Type B pancreatic cell (in vitro differentiated cells): ENCODE results near the gene KTN1. TPM values are rescaled to one million over a fixed set of nuclear protein-coding genes. Genes with fewer than 3 reads are reported as not detected.

Source experiments
- DNase-seq: peaks from one replicate; pipeline ENCODE4 v3.0.0; 2021; ENCODE audit warnings: mixed read lengths; ENCODE audit not compliant: unreplicated experiment; ENCODE audit errors: extremely low spot score
- H3K27ac Mint-ChIP-seq: 2 replicates; pipeline ENCODE4 v1.8.0; 2021; ENCODE audit warnings: mild to moderate bottlenecking, mixed read lengths
- H3K27me3 Mint-ChIP-seq: 2 replicates; pipeline ENCODE4 v1.8.0; 2021; ENCODE audit warnings: mixed read lengths
- H3K36me3 Mint-ChIP-seq: 2 replicates; pipeline ENCODE4 v1.8.0; 2021; ENCODE audit warnings: mixed read lengths
- H3K4me1 Mint-ChIP-seq: one replicate; pipeline ENCODE4 v1.8.0; 2021; ENCODE audit warnings: mixed read lengths; ENCODE audit not compliant: unreplicated experiment
- H3K4me3 Mint-ChIP-seq: 2 replicates; pipeline ENCODE4 v1.8.0; 2021; ENCODE audit warnings: mild to moderate bottlenecking, mixed read lengths
- H3K9me3 Mint-ChIP-seq: 2 replicates; pipeline ENCODE4 v1.8.0; 2021; ENCODE audit warnings: mixed read lengths
- total RNA-seq: library from RNA; stranded (reverse); gene quantifications from 2 replicates; pipeline ENCODE4 v1.2.1, GENCODE V29; 2021; ENCODE audit warnings: low replicate concordance
- TF ChIP-seq, protein P1 (sequence below): fragments of 200-600 bp; sonication (generic); conservative IDR thresholded peaks from 2 replicates; pipeline ENCODE4 v1.5.0; 2021; ENCODE audit warnings: antibody characterized with exemption, mild to moderate bottlenecking

KTN1 gene
- total RNA-seq, 1 donor from 2014 or later, result 105 TPM

DNA sequence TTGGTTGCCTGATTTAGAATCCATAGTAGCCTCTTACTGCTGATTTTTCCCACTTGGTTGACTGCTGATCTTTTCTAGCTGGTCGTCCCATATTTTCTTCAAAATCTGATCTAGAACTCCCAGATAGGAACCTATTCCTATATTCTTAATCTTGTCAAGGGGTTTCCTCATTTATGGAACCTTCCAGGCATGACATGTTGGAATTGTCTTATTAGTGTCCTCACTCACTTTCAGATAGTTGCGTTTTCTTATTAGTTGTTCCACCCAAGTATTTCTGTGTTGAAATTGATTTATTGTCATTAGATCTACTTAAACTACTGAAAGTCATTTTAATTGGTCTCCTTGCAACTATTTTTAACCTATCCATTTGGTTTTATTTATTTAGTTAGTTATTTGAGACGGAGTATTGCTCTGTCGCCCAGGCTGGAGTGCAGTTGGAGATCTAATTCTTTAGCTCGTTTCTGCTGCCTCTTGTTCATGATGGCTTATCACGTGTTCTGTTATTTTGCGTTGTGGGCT lies 25.0 kb downstream of the KTN1 start:
- Mint-ChIP-seq H3K4me3 (no peak overlapping the region), H3K4me1 (peaks cover 9% of the 10 kb centered on the region), H3K9me3 (no peaks in the 10 kb centered on the region), H3K36me3 (peaks cover 7% of the 10 kb centered on the region), H3K27me3 (no peaks in the 10 kb centered on the region), H3K27ac (no peak overlapping the region)
- TF ChIP-seq, protein P1, sequence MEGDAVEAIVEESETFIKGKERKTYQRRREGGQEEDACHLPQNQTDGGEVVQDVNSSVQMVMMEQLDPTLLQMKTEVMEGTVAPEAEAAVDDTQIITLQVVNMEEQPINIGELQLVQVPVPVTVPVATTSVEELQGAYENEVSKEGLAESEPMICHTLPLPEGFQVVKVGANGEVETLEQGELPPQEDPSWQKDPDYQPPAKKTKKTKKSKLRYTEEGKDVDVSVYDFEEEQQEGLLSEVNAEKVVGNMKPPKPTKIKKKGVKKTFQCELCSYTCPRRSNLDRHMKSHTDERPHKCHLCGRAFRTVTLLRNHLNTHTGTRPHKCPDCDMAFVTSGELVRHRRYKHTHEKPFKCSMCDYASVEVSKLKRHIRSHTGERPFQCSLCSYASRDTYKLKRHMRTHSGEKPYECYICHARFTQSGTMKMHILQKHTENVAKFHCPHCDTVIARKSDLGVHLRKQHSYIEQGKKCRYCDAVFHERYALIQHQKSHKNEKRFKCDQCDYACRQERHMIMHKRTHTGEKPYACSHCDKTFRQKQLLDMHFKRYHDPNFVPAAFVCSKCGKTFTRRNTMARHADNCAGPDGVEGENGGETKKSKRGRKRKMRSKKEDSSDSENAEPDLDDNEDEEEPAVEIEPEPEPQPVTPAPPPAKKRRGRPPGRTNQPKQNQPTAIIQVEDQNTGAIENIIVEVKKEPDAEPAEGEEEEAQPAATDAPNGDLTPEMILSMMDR, result no peak
- no peak for DNase-seq

DNA sequence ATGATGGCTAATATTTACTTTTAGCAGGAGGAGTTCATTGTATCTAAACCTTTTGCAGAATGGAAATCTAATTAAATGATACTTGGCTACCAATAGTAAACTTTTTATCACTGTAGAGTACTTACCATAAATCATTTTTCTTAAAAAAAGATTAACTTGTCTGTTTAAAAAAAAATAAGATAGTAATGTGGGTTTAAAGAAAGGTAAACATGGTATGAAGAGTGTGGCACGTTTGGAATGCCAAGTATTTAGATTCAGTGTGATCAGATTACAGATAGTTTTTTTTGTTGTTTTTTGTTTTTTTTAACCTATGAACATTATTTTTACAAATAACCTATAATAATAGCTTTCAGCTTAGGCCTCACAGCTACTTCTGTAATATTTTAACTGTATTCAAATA lies 25.8 kb downstream of the KTN1 start:
- no peaks in the 10 kb centered on the region for H3K9me3 Mint-ChIP-seq
- no peak for DNase-seq
- H3K27ac Mint-ChIP-seq, result no peak overlapping the region
- no peak overlapping the region for H3K4me3 Mint-ChIP-seq
- TF ChIP-seq, protein P1, result no peak
- no peaks in the 10 kb centered on the region for H3K27me3 Mint-ChIP-seq
- peaks cover 7% of the 10 kb centered on the region for H3K36me3 Mint-ChIP-seq
- H3K4me1 Mint-ChIP-seq, result peaks cover 9% of the 10 kb centered on the region

DNA sequence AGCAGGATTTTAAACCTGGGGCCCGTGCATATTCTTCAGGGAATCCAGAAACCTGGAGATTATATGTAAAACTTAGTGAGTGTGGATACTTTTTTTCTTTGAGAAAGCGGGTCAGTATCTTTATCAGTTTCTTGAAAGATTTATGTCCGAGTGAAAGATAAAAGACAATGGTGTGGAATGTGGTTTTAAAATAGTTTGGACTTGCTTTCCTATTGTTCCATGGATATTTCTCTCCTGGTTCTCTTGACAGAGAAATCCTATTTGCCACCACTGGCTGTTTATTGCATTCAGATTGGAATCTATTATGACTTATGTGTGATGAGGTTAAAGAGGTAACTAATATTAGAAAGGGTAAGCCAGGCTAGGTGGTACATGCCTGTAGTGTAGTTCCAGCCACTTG lies 27.4 kb downstream of the KTN1 start:
- Mint-ChIP-seq H3K27me3 (no peaks in the 10 kb centered on the region), H3K27ac (no peak overlapping the region), H3K4me3 (no peak overlapping the region), H3K36me3 (peaks cover 8% of the 10 kb centered on the region), H3K9me3 (no peaks in the 10 kb centered on the region), H3K4me1 (peaks cover 14% of the 10 kb centered on the region)
- TF ChIP-seq, protein P1, result no peak
- DNase-seq, result no peak

DNA sequence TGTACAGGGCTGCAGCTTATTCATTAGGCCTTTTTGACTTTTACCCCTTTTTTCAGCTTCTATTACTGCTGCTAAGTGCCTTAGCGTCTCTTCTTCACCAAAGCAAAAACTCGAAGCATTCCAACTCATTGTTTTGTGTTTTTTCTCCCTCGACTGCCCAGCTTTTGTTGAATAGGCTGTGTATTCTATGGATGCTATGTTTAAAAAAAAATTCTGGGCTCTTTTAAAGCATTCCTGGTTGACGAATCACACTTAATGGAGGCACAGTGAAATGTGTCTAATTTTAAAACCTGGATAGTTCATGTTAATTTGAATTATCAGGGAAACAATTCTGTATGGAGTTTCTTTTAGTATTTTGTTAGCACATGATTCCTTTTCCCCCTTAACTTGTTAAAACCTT lies 29.7 kb downstream of the KTN1 start:
- H3K4me3 Mint-ChIP-seq, result no peak overlapping the region
- no peaks in the 10 kb centered on the region for H3K27me3 Mint-ChIP-seq
- no peak for DNase-seq
- H3K27ac Mint-ChIP-seq, result no peak overlapping the region
- H3K36me3 Mint-ChIP-seq, result peaks cover 20% of the 10 kb centered on the region
- H3K9me3 Mint-ChIP-seq, result no peaks in the 10 kb centered on the region
- TF ChIP-seq, protein P1, result no peak
- peaks cover 14% of the 10 kb centered on the region for H3K4me1 Mint-ChIP-seq

DNA sequence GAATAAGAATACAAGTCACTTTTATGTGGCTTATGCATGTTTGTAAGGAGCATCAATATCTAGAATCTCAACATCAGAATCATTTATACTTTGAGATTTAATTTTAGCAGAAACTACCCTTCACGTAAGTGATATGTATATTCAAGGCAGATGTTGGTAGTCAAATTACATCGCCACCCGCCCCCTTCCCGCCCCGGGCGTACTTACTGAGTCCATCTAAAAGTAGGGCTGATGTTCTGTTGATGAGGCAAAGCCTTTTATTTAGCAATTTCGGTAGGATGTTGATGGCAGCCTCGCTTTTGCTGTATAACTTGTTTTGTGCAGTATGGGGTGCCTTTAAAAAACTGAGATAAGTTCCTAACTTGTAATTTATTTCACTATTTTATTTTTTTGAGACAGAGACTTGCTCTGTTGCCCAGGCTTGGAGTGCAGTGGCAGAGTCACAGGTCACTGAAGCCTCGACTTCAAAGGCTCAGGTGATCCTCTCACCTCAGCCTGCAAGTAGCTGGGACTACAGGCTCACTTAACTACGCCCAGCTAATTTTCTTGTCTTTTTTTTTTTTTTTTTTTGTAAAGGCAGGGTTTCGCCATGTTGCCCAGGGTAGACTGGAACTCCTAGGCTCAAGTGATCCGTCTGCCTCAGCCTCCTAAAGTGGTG lies 30.8 kb downstream of the KTN1 start:
- no peak for DNase-seq
- H3K36me3 Mint-ChIP-seq, result peaks cover 26% of the 10 kb centered on the region
- peaks cover 14% of the 10 kb centered on the region for H3K4me1 Mint-ChIP-seq
- no peaks in the 10 kb centered on the region for H3K27me3 Mint-ChIP-seq
- H3K4me3 Mint-ChIP-seq, result no peak overlapping the region
- no peak overlapping the region for H3K27ac Mint-ChIP-seq
- TF ChIP-seq, protein P1, result no peak
- H3K9me3 Mint-ChIP-seq, result no peaks in the 10 kb centered on the region
